Tibial nerve (tissue), 4 donors: ENCODE results near the gene ACTR3C. TPM values are rescaled to one million over a fixed set of nuclear protein-coding genes. Genes with fewer than 3 reads are reported as not detected.

Experiments
- DNase-seq, 2 donors: peaks; one replicate each; pipeline ENCODE4 v3.0.0-alpha.2; 2019; ENCODE audit warnings: low spot score in 2 of 2
- H3K27ac ChIP-seq, 4 donors: fragments of 200-600 bp; sonication (generic) in 3 of 4; one replicate each; pipeline ENCODE4 v1.5.1; 2017 to 2019; ENCODE audit warnings: mild to moderate bottlenecking in 1 of 4
- H3K27me3 ChIP-seq, 2 donors: fragments of 200-600 bp; sonication (generic) in 1 of 2; one replicate each; pipeline versions ENCODE4 v1.5.1 to v1.6.0; 2017 to 2019
- H3K36me3 ChIP-seq, 3 donors: fragments of 200-600 bp; sonication (generic); one replicate each; pipeline ENCODE4 v1.5.1; 2018 to 2019
- H3K4me1 ChIP-seq, 4 donors: fragments of 200-600 bp; sonication (generic) in 3 of 4; one replicate each; pipeline ENCODE4 v1.5.1; 2017 to 2019
- H3K4me3 ChIP-seq, 4 donors: fragments of 200-600 bp; sonication (generic) in 3 of 4; one replicate each; pipeline ENCODE4 v1.5.1; 2017 to 2019; ENCODE audit warnings: mild to moderate bottlenecking in 1 of 4, moderate library complexity in 1 of 4
- H3K9me3 ChIP-seq, 4 donors: fragments of 200-600 bp; sonication (generic) in 3 of 4; one replicate each; pipeline ENCODE4 v1.5.1; 2017 to 2019
- EP300 ChIP-seq, 2 donors: sonication (generic); formaldehyde crosslinking; IDR thresholded peaks; one replicate each; pipeline ENCODE4 v1.6.1; 2017; ENCODE audit warnings: antibody characterized with exemption in 2 of 2, mild to moderate bottlenecking in 1 of 2
- POLR2A ChIP-seq, 2 donors: fragments of 450-650 bp; IDR thresholded peaks; one replicate each; pipeline ENCODE4 v1.6.1; 2017; ENCODE audit warnings: antibody characterized with exemption in 2 of 2, mild to moderate bottlenecking in 2 of 2, moderate library complexity in 2 of 2
- WGBS, 2 donors: methylation state at CpG; one replicate each; pipeline ENCODE4 v1.1.5; 2018; 5-methylcytosine and 5-hydroxymethylcytosine counted together
- total RNA-seq, 4 donors: library from RNA; depleted of rRNA; stranded (reverse); fragments of >200 nt; gene quantifications; one replicate each; pipeline ENCODE4 v1.1.0, GENCODE V29; 2016
- TF ChIP-seq, protein P1 (sequence below), 5 experiments: fragments of 200-600 bp in 3 of 5; fragments of 450-650 bp in 2 of 5; sonication (generic) in 3 of 5; IDR thresholded peaks; one replicate each; pipeline ENCODE4 v1.5.1; 2016 to 2019; ENCODE audit warnings: antibody characterized with exemption in 5 of 5, mild to moderate bottlenecking in 3 of 5, moderate library complexity in 2 of 5

The ACTR3C gene
- total RNA-seq, 4 donors from 2014 or later = 0.44 to 2.3 (median 0.94) TPM

GRCh38 chr7:150359622-150360362 is 36.4 kb upstream of the ACTR3C start:
- H3K27ac ChIP-seq = no peak overlapping the region
- no peak for TF ChIP-seq EP300 (IDR thresholded peaks at IDR 0.05)
- TF ChIP-seq, protein P1, sequence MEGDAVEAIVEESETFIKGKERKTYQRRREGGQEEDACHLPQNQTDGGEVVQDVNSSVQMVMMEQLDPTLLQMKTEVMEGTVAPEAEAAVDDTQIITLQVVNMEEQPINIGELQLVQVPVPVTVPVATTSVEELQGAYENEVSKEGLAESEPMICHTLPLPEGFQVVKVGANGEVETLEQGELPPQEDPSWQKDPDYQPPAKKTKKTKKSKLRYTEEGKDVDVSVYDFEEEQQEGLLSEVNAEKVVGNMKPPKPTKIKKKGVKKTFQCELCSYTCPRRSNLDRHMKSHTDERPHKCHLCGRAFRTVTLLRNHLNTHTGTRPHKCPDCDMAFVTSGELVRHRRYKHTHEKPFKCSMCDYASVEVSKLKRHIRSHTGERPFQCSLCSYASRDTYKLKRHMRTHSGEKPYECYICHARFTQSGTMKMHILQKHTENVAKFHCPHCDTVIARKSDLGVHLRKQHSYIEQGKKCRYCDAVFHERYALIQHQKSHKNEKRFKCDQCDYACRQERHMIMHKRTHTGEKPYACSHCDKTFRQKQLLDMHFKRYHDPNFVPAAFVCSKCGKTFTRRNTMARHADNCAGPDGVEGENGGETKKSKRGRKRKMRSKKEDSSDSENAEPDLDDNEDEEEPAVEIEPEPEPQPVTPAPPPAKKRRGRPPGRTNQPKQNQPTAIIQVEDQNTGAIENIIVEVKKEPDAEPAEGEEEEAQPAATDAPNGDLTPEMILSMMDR (IDR thresholded peaks at IDR 0.05) = no peak
- TF ChIP-seq POLR2A (IDR thresholded peaks at IDR 0.05) = no peak
- no peak for DNase-seq
- WGBS, 2 donors = 93 to 97% methylated on average over 2 of the region's 2 CpGs
- H3K27me3 ChIP-seq = no peaks in the 10 kb centered on the region
- H3K4me1 ChIP-seq = peaks cover 0 to 4% (median 2%) of the 10 kb centered on the region in 4 donors
- H3K4me3 ChIP-seq = no peak overlapping the region
- no peaks in the 10 kb centered on the region for H3K9me3 ChIP-seq
- H3K36me3 ChIP-seq = no peaks in the 10 kb centered on the region

DNA sequence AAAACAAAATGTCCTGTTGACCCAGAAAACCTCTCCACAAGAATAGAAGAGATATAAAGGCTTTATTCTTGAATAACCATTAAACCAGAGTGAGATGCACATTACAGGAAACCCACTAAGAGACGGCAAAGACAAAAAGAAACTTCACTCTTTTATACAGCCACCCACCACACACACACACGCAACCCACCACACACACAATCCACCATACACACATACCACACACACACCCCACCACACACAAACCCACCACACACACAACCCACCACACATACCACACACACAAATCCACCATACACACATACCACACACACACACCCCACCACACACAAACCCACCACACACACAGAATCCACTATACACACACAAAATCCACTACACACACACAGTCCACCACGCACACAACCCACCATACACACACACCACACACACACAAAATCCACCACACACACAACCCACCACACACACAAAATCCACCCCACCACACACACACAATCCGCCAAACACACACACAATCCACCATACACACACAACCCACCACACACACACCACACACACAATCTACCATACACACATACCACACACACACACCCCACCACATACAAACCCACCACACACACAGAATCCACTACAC is 35.8 kb upstream of the ACTR3C start:
- Histone ChIP-seq H3K4me1 (peaks cover 0 to 3% (median under 1%) of the 10 kb centered on the region in 4 donors), H3K4me3 (no peak overlapping the region), H3K36me3 (no peaks in the 10 kb centered on the region), H3K27me3 (no peaks in the 10 kb centered on the region), H3K27ac (no peak overlapping the region), H3K9me3 (no peaks in the 10 kb centered on the region)
- no peak for DNase-seq
- WGBS, 2 donors = 79 to 81% methylated on average over 4 of the region's 4 CpGs
- TF ChIP-seq, protein P1 (IDR thresholded peaks at IDR 0.05) = no peak
- TF ChIP-seq POLR2A (IDR thresholded peaks at IDR 0.05) (no peak), EP300 (IDR thresholded peaks at IDR 0.05) (no peak)

GRCh38 chr7:150358433-150358832 is 35.1 kb upstream of the ACTR3C start:
- WGBS, 2 donors = 92 to 94% methylated on average over 4 of the region's 4 CpGs

DNA sequence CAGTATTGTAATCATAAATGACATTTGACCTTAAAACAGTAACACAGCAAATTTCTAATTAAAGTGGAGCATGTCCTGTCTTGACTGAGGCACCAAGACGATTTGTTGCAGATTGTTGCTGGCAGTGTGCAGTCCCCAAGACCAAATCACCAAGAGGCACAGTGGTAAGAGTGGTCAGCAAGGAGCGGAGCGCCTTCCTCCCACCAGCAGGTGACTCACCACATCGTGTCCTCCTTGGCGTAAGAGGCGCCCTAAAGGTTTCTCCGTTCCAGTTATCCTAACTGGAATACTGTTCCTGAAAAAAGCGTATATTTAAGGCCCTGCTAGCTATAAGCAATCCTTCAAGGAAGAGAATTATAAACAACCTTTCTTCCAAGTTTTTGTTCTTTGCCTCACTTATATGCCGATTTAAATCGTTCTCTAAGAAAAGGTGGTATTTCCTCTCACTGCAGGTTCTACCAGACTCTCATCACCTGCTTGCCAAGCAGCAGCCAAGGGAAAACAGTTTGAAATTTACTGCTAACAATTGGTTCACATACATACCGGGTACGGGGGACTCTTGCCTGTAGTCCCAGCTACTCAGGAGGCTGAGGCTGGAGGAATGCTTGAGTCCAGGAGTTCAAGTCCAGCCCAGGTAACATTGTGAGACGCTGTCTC is 34.6 kb upstream of the ACTR3C start:
- 80 to 81% methylated on average over 13 of the region's 13 CpGs for WGBS, 2 donors
- Histone ChIP-seq H3K27ac (no peak overlapping the region), H3K4me3 (no peak overlapping the region), H3K4me1 (peaks cover 0 to 3% (median 0%) of the 10 kb centered on the region in 4 donors), H3K27me3 (no peaks in the 10 kb centered on the region), H3K9me3 (no peaks in the 10 kb centered on the region), H3K36me3 (no peaks in the 10 kb centered on the region)
- no peak for TF ChIP-seq EP300 (IDR thresholded peaks at IDR 0.05)
- TF ChIP-seq POLR2A (IDR thresholded peaks at IDR 0.05) = no peak
- TF ChIP-seq, protein P1 (IDR thresholded peaks at IDR 0.05) = no peak
- no peak for DNase-seq

More at GRCh38 chr7:150358433-150358832, 35.1 kb upstream of the ACTR3C start:
- DNase-seq = no peak
- Histone ChIP-seq H3K9me3 (no peaks in the 10 kb centered on the region), H3K4me1 (peaks cover 0 to 3% (median 0%) of the 10 kb centered on the region in 4 donors), H3K4me3 (no peak overlapping the region), H3K36me3 (no peaks in the 10 kb centered on the region), H3K27ac (no peak overlapping the region), H3K27me3 (no peaks in the 10 kb centered on the region)
- TF ChIP-seq POLR2A (IDR thresholded peaks at IDR 0.05) = no peak
- TF ChIP-seq, protein P1 (IDR thresholded peaks at IDR 0.05) = no peak
- no peak for TF ChIP-seq EP300 (IDR thresholded peaks at IDR 0.05)

- Histone ChIP-seq H3K4me1 (peaks cover 0 to 3% (median 0%) of the 10 kb centered on the region in 4 donors), H3K4me3 (no peak overlapping the region), H3K36me3 (no peaks in the 10 kb centered on the region), H3K9me3 (no peaks in the 10 kb centered on the region), H3K27me3 (no peaks in the 10 kb centered on the region), H3K27ac (no peak overlapping the region)
- WGBS, 2 donors = 54 to 57% methylated on average over 9 of the region's 9 CpGs
- TF ChIP-seq, protein P1 (IDR thresholded peaks at IDR 0.05) = no peak
- no peak for TF ChIP-seq POLR2A (IDR thresholded peaks at IDR 0.05)
- TF ChIP-seq EP300 (IDR thresholded peaks at IDR 0.05) = no peak
- DNase-seq = no peak
Measured at GRCh38 chr7:150357270-150357669, 33.9 kb upstream of the ACTR3C start.
